Thymus (tissue), 11 donors: ENCODE data around the gene RGPD6. TPM values are rescaled to one million over a fixed set of nuclear protein-coding genes. Genes with fewer than 3 reads are reported as not detected.
"Not testable (repeated sequence)": the region's sequence is repeated elsewhere in the genome, so short reads cannot be mapped to it uniquely, and the experiment has no call there.

Experiments used
- DNase-seq, 9 donors: peaks; one replicate each; pipeline ENCODE4 v3.0.0-alpha.2; 2013; ENCODE audit warnings: low spot score in 9 of 9, low read depth in 6 of 9, missing footprints in 1 of 9
- H3K27ac ChIP-seq, 2 donors: one replicate each; pipeline ENCODE4 v1.5.1; 2013; ENCODE audit warnings: control low read depth in 1 of 2, low read depth in 1 of 2, low read length in 1 of 2, mild to moderate bottlenecking in 1 of 2, moderate library complexity in 1 of 2
- H3K27me3 ChIP-seq, 2 donors: one replicate each; pipeline ENCODE4 v1.5.1; 2013; ENCODE audit warnings: low read length in 1 of 2; ENCODE audit not compliant: control insufficient read depth in 2 of 2, insufficient read depth in 1 of 2
- H3K36me3 ChIP-seq, 2 donors: one replicate each; pipeline ENCODE4 v1.5.1; 2013; ENCODE audit warnings: low read length in 1 of 2, mild to moderate bottlenecking in 1 of 2, moderate library complexity in 1 of 2; ENCODE audit not compliant: control insufficient read depth in 2 of 2, insufficient read depth in 2 of 2
- H3K4me1 ChIP-seq, 2 donors: one replicate each; pipeline ENCODE4 v1.5.1; 2013; ENCODE audit warnings: low read length in 2 of 2; ENCODE audit not compliant: control insufficient read depth in 2 of 2, insufficient read depth in 2 of 2
- H3K4me3 ChIP-seq, 2 donors: one replicate each; pipeline ENCODE4 v1.5.1; 2013; ENCODE audit warnings: low read length in 2 of 2, control low read depth in 1 of 2, mild to moderate bottlenecking in 1 of 2
- H3K9me3 ChIP-seq, 2 donors: one replicate each; pipeline ENCODE4 v1.5.1; 2013; ENCODE audit warnings: low read length in 1 of 2, mild to moderate bottlenecking in 1 of 2; ENCODE audit not compliant: control insufficient read depth in 2 of 2, insufficient read depth in 1 of 2
- WGBS: extraction: QIAGEN DNeasy Blood & Tissue Kit; methylation state at CpG from one replicate; pipeline ENCODE4 v1.1.7; 2013; 5-methylcytosine and 5-hydroxymethylcytosine counted together
- polyA plus RNA-seq: library from polyadenylated mRNA; stranded (reverse); fragments of 200-250 nt; gene quantifications from one replicate; pipeline ENCODE4 v1.2.3, GENCODE V29; 2013
- total RNA-seq: library from RNA; stranded (reverse); fragments of 120-200 nt; gene quantifications from one replicate; pipeline ENCODE4 v1.2.4, GENCODE V29; 2013
- donor health status: healthy.

The RGPD6 gene
- total and polyA plus RNA-seq, 2 donors, result 10.0 to 20.2 TPM

GRCh38 chr2:110472171-110473058 lies 104.6 kb downstream of the RGPD6 start, which contains the start of gene LIMS4:
Gene LIMS4, minus strand, starts transcription at chr2:110472816. Its CDS starts 38 bp downstream, at chr2:110472778.
- not testable (repeated sequence) for H3K4me3 ChIP-seq, H3K9me3 ChIP-seq, DNase-seq, H3K36me3 ChIP-seq, H3K4me1 ChIP-seq, H3K27ac ChIP-seq, H3K27me3 ChIP-seq
- no CpG with 5 or more reads among the region's 29 CpGs for WGBS

GRCh38 chr2:110468921-110469320 lies 108.1 kb downstream of the RGPD6 start:
- H3K27me3 ChIP-seq, H3K4me1 ChIP-seq, H3K36me3 ChIP-seq, DNase-seq, H3K4me3 ChIP-seq, H3K9me3 ChIP-seq, H3K27ac ChIP-seq: not testable (repeated sequence)
- no CpG with 5 or more reads among the region's 7 CpGs for WGBS

- WGBS, result no CpG with 5 or more reads among the region's 8 CpGs
- H3K4me3 ChIP-seq, H3K27ac ChIP-seq, H3K27me3 ChIP-seq, H3K4me1 ChIP-seq, DNase-seq, H3K36me3 ChIP-seq, H3K9me3 ChIP-seq: not testable (repeated sequence)
Measured at GRCh38 chr2:110465312-110465711, 111.7 kb downstream of the RGPD6 start.

Other genes starting within 250 kb of the RGPD6 start
- 0.71 TPM for gene LIMS4, start 104.4 kb downstream of the RGPD6 start, total RNA-seq
- gene LIMS4, start 104.4 kb downstream of the RGPD6 start, polyA plus RNA-seq, result 0.32 TPM
- gene BUB1, start 100.8 kb upstream of the RGPD6 start, total RNA-seq, result 52.9 TPM
- 3.8 TPM for gene BUB1, start 100.8 kb upstream of the RGPD6 start, polyA plus RNA-seq
- 0.38 TPM for gene ACOXL, start 155.4 kb upstream of the RGPD6 start, total RNA-seq
- 0.41 TPM for gene ACOXL, start 155.4 kb upstream of the RGPD6 start, polyA plus RNA-seq